Right renal pelvis (tissue), 4 donors: ENCODE data around the gene CCDC33. TPM values are rescaled to one million over a fixed set of nuclear protein-coding genes. Genes with fewer than 3 reads are reported as not detected.
"Not testable (repeated sequence)": the region's sequence is repeated elsewhere in the genome, so short reads cannot be mapped to it uniquely, and the experiment has no call there.

Experiments used
- DNase-seq, 4 donors: peaks; one replicate each; pipeline ENCODE4 v3.0.0-alpha.2; 2013; ENCODE audit warnings: low read depth in 4 of 4, low spot score in 3 of 4, missing footprints in 1 of 4
- polyA plus RNA-seq, 4 donors: library from polyadenylated mRNA; unstranded; fragments of 120-200 nt; gene quantifications; one replicate each; pipeline ENCODE4 v1.2.1, GENCODE V29; 2013; ENCODE audit not compliant: insufficient read length in 4 of 4

The CCDC33 gene
- polyA plus RNA-seq, 4 donors, result 3.9 to 6.2 (median 5.2) TPM

- no peak for DNase-seq
These were observed 116.3 kb downstream of the CCDC33 start for GRCh38 chr15:74352393-74352910.

GRCh38 chr15:74353992-74354391 is 117.9 kb downstream of the CCDC33 start:
- not testable (repeated sequence) for DNase-seq

- DNase-seq, result not testable (repeated sequence)
These were observed 119.9 kb downstream of the CCDC33 start for GRCh38 chr15:74356050-74356449.

- not testable (repeated sequence) for DNase-seq
These were observed 121.4 kb downstream of the CCDC33 start for GRCh38 chr15:74357514-74357913.

GRCh38 chr15:74359376-74359775 is 123.2 kb downstream of the CCDC33 start:
- not testable (repeated sequence) for DNase-seq

- not testable (repeated sequence) for DNase-seq
These were observed 124.7 kb downstream of the CCDC33 start for GRCh38 chr15:74360855-74361254.

GRCh38 chr15:74362482-74362881 is 126.4 kb downstream of the CCDC33 start:
- DNase-seq, result no peak

- no peak for DNase-seq
These were observed 128.9 kb downstream of the CCDC33 start for GRCh38 chr15:74364936-74365597.

- no peak for DNase-seq
These were observed 129.7 kb downstream of the CCDC33 start for GRCh38 chr15:74365598-74366445.

- DNase-seq, result no peak
These were observed 131.2 kb downstream of the CCDC33 start, which contains the start of gene CYP11A1 for GRCh38 chr15:74367296-74367854. TSS of gene CYP11A1 (minus strand) at chr15:74367646. CDS start at chr15:74367585, 61 bp downstream.

GRCh38 chr15:74368121-74368520 is 132.0 kb downstream of the CCDC33 start:
- no peak for DNase-seq

- no peak for DNase-seq
These were observed 133.1 kb downstream of the CCDC33 start for GRCh38 chr15:74369084-74369745.

- DNase-seq, result no peak
These were observed 133.6 kb downstream of the CCDC33 start for GRCh38 chr15:74369756-74370155.

- DNase-seq, result no peak
These were observed 134.3 kb downstream of the CCDC33 start for GRCh38 chr15:74370471-74370870.

GRCh38 chr15:74373056-74373650 is 137.0 kb downstream of the CCDC33 start:
- no peak for DNase-seq

GRCh38 chr15:74373731-74374647 is 137.9 kb downstream of the CCDC33 start:
- DNase-seq, result peak in 3 of 4 donors; percentile 77 to 82 (median 81)

- DNase-seq, result no peak
These were observed 138.6 kb downstream of the CCDC33 start for GRCh38 chr15:74374648-74375302.

GRCh38 chr15:74375303-74375693 is 139.2 kb downstream of the CCDC33 start:
- DNase-seq, result peak in 2 of 4 donors; percentile 59 to 72

GRCh38 chr15:74376226-74376625 is 140.1 kb downstream of the CCDC33 start:
- no peak for DNase-seq
